BJ (cell line): ENCODE measurements around the gene LAMTOR5. TPM values are rescaled to one million over a fixed set of nuclear protein-coding genes. Genes with fewer than 3 reads are reported as not detected.

Source experiments
- CTCF ChIA-PET: fragments of 350-600 bp; formaldehyde crosslinking; extraction: SDS; loops from one replicate; lab custom pipeline; 2021; ENCODE audit warnings: antibody characterized with exemption, inconsistent platforms; lab: Yijun Ruan, JAX
- POLR2A ChIA-PET: fragments of 300-600 bp; sonication (Branson Sonifier 250); formaldehyde crosslinking; extraction: SDS; loops from one replicate; lab custom pipeline; 2021; ENCODE audit warnings: antibody characterized with exemption; lab: Charles Lee
- DNase-seq: peaks from one replicate; pipeline ENCODE4 v3.0.0-alpha.2; 2011; ENCODE audit warnings: low read depth
- H3K27me3 ChIP-seq: 2 replicates; pipeline ENCODE4 v1.6.0; 2011; ENCODE audit warnings: low read length; ENCODE audit not compliant: control insufficient read depth, insufficient read depth
- H3K36me3 ChIP-seq: 2 replicates; pipeline ENCODE4 v1.5.1; 2011; ENCODE audit warnings: low read length; ENCODE audit not compliant: control insufficient read depth, insufficient read depth
- H3K4me3 ChIP-seq: 2 replicates; pipeline ENCODE4 v1.5.1; 2011; ENCODE audit warnings: low read depth, mild to moderate bottlenecking, control low read depth, low read length
- polyA plus RNA-seq: library from polyadenylated mRNA; depleted of rRNA; stranded (reverse); fragments of >200 nt; gene quantifications from 2 replicates; pipeline ENCODE4 v1.2.3, GENCODE V29; 2011
- TF ChIP-seq, protein P1 (sequence below): IDR thresholded peaks from 2 replicates; pipeline ENCODE4 v1.5.1; 2011; ENCODE audit warnings: low read depth, mild to moderate bottlenecking, control low read depth, inconsistent platforms, low read length, moderate library complexity; ENCODE audit not compliant: insufficient read depth

LAMTOR5 gene
- polyA plus RNA-seq, 1 experiment, result 236 TPM

GRCh38 chr1:110452330-110452729, 44.8 kb upstream of the LAMTOR5 start:
- ChIA-PET CTCF (interaction anchor here (0.6 to 19.5 kb wide), 8 partner anchors 8 to 246 kb away, joined by 3 to 331 read pairs (median 9); partner anchors contain the start of gene KCNC4), POLR2A (no interaction called here)
- H3K4me3 ChIP-seq, result no peak overlapping the region
- TF ChIP-seq, protein P1, sequence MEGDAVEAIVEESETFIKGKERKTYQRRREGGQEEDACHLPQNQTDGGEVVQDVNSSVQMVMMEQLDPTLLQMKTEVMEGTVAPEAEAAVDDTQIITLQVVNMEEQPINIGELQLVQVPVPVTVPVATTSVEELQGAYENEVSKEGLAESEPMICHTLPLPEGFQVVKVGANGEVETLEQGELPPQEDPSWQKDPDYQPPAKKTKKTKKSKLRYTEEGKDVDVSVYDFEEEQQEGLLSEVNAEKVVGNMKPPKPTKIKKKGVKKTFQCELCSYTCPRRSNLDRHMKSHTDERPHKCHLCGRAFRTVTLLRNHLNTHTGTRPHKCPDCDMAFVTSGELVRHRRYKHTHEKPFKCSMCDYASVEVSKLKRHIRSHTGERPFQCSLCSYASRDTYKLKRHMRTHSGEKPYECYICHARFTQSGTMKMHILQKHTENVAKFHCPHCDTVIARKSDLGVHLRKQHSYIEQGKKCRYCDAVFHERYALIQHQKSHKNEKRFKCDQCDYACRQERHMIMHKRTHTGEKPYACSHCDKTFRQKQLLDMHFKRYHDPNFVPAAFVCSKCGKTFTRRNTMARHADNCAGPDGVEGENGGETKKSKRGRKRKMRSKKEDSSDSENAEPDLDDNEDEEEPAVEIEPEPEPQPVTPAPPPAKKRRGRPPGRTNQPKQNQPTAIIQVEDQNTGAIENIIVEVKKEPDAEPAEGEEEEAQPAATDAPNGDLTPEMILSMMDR, result no peak
- DNase-seq, result no peak
- H3K36me3 ChIP-seq, result no peaks in the 10 kb centered on the region
- H3K27me3 ChIP-seq, result peaks cover 37% of the 10 kb centered on the region

DNA sequence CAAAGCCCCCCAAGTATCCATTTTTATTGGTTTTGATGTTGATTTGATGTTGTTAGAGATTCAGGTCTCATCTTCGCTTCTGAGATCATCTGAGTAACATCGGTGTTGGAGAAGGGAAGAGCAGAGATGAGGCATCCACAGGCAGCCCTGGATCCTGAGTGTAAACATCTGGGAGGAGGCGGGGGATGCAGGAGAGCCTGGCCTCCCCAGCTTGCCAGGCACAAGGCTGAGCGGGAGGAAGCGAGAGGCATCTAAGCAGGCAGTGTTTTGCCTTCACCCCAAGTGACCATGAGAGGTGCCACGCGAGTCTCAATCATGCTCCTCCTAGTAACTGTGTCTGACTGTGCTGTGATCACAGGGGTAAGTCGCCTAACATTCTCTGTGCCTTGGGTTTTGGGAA, 43.4 kb upstream of the LAMTOR5 start, which contains the start of gene PROK1:
TSS of gene PROK1 (plus strand) at position 221 of the 400 bp plus-strand sequence. CDS start at position 289, 68 bp downstream.
- ChIA-PET POLR2A (no interaction called here), CTCF (interaction anchor here (1.3 to 19.5 kb wide), 6 partner anchors 10 to 244 kb away, joined by 3 to 331 read pairs (median 14); partner anchors contain the start of gene KCNC4)
- Histone ChIP-seq H3K36me3 (no peaks in the 10 kb centered on the region), H3K4me3 (no peak within 1 kb of the TSS), H3K27me3 (peaks cover 41% of the 10 kb centered on the region)
- TF ChIP-seq, protein P1, result no peak
- DNase-seq, result no peak

DNA sequence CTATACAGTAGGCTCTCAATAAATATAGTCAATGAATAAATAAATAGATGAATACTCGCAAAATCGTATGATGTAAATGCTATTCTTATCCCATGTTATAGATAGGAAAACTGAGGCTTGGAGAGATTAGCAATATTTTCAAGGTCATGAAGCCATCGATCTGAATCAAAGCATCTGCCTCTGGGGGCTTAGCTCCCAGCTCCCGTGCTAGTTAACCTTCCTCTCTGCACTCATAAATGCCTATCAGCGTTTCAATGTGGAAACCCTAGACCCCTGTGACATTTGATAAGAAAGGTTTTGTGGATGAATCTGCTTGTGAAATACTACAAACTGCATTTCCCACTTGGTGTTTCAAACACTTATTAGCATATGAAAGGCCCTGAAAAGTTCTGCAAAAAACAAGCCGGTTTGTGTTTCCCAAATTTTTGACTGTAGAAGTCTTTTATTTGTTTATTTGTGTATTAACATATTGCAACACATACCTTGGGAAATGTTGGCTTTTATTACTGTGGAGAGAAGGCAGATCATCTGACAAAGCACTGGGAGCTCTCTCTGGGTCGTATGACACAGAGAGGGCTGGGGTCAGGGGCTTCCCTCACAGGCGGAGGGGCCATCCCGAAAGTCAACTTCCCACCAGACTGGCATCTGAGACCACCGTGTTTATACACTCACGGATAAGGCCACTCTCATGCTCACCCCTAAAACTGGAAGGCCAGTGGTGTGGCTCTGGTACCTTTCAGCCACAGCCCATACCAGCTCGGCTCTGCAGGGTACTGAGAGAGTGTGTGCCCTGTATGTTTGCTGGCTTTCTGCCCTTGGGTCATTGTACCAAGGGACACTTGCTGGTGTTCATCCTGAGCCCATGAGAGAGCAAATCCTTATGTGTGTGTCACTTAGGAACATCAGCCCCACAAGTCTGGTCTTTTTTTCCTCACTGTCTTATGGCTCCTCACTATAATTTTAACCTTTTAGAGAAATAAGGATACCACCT, 42.5 kb upstream of the LAMTOR5 start:
- ChIA-PET POLR2A (no interaction called here), CTCF (interaction anchor here (1.3 to 19.5 kb wide), 4 partner anchors 11 to 243 kb away, joined by 5 to 331 read pairs (median 60); partner anchors contain the start of gene KCNC4)
- TF ChIP-seq, protein P1, result no peak
- H3K36me3 ChIP-seq, result no peaks in the 10 kb centered on the region
- no peak overlapping the region for H3K4me3 ChIP-seq
- no peak for DNase-seq
- peaks cover 40% of the 10 kb centered on the region for H3K27me3 ChIP-seq

- ChIA-PET POLR2A (no interaction called here), CTCF (interaction anchor here (1.3 to 2.7 kb wide), 2 partner anchors 32 to 237 kb away, joined by 4 to 5 read pairs; no protein-coding TSS in a partner anchor)
- peaks cover 17% of the 10 kb centered on the region for H3K27me3 ChIP-seq
- no peaks in the 10 kb centered on the region for H3K36me3 ChIP-seq
- H3K4me3 ChIP-seq, result no peak overlapping the region
- TF ChIP-seq, protein P1, result no peak
- no peak for DNase-seq
Observed at GRCh38 chr1:110444561-110444960, 37.1 kb upstream of the LAMTOR5 start.

- Histone ChIP-seq H3K4me3 (no peak overlapping the region), H3K27me3 (peaks cover 11% of the 10 kb centered on the region), H3K36me3 (no peaks in the 10 kb centered on the region)
- CTCF ChIA-PET, result interaction anchor here (0.9 to 16.9 kb wide), 4 partner anchors 9 to 238 kb away, joined by 3 to 148 read pairs (median 4); no protein-coding TSS in a partner anchor
- TF ChIP-seq, protein P1, result no peak
- DNase-seq, result no peak
- POLR2A ChIA-PET, result no interaction called here
Observed at GRCh38 chr1:110443451-110443850, 36.0 kb upstream of the LAMTOR5 start.
